ENCODE results near the gene HDAC2. TPM values are rescaled to one million over a fixed set of nuclear protein-coding genes. Genes with fewer than 3 reads are reported as not detected.
"Not testable (repeated sequence)": the region's sequence is repeated elsewhere in the genome, so short reads cannot be mapped to it uniquely, and the experiment has no call there.

Gene HDAC2
- total RNA-seq, 5 donors from 2014 or later (not counting 1 experiment from before 2014, with no cell fraction given) = 44.7 to 54.6 (median 50.1) TPM

DNA sequence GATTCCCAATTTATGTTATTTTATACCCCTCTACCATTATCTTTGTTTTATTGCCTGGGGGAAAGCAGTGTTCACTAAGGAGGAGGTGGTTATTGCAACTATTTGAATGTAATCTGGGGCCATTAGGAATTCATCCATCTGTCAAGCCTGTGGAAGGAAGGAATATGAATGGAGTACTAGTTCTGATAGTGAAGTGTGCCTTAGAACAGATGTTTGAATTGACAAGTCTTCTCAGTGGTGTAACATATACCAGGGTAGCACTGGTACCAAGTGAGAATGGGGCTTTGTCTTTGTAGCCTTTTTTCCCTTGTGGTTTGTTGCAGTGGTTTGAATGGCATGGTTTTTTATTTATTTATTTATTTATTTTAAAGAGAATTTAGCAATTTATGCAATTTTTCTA, 27.9 kb upstream of the HDAC2 start:
- Mint-ChIP-seq H3K27ac (no peak overlapping the region), H3K4me1 (peaks cover 4 to 6% (median 6%) of the 10 kb centered on the region in 3 donors), H3K27me3 (peaks cover 19 to 21% of the 10 kb centered on the region in 2 donors), H3K36me3 (no peaks in the 10 kb centered on the region), H3K9me3 (peaks cover 0 to 3% (median 3%) of the 10 kb centered on the region in 3 donors), H3K4me3 (no peak overlapping the region)
- Histone ChIP-seq H3K9me3 (no peaks in the 10 kb centered on the region), H3K27me3 (replicated peaks in 1 of 2; ENCODE audit: control insufficient read depth in 2 of 2, extremely low read depth in 1 of 2, insufficient read depth in 2 of 2, low read length in 1 of 2) (no peaks in the 10 kb centered on the region), H3K4me3 (ENCODE audit: control insufficient read depth in 1 of 2, extremely low read depth in 1 of 2, low read length in 1 of 2) (no peak overlapping the region), H3K4me1 (ENCODE audit: control insufficient read depth in 1 of 2, extremely low read depth in 1 of 2, insufficient read depth in 2 of 2, low read length in 2 of 2) (no peaks in the 10 kb centered on the region), H3K27ac (ENCODE audit: low read length) (no peak overlapping the region), H3K36me3 (ENCODE audit: control insufficient read depth in 2 of 2, extremely low read depth in 1 of 2, insufficient read depth in 1 of 2, low read length in 1 of 2) (no peaks in the 10 kb centered on the region)
- ChIA-PET CTCF (no interaction called here), POLR2A (interaction anchor here in 1 of 2 donors (0.6 kb wide), 1 partner anchor 28 kb away, joined by 6 read pairs; the partner anchor contains the start of gene HDAC2)
- ATAC-seq (replicated peaks in 1 of 4) = no peak
- no peak for DNase-seq

DNA sequence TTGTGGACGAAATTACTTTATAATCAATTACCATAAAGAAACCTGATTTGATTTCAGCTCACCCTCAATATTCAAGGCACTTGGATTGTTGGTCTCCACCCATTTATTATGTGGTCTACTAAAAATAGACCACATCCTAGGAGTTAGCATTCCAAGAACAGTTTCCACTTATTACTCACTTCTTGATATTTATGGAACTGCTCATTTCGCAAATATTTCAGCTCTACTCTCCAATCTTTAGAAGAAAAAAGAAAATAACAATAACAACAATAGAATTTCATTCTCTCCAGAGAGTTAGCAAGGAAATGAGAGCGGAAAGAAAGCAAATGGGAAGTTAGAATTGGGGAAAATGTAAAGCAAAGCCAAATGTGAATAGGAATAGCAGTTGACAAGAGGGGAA, 26.2 kb upstream of the HDAC2 start:
- ChIA-PET POLR2A (interaction anchor here in 1 of 2 donors (0.6 kb wide), 1 partner anchor 677 kb away, joined by 3 read pairs; no protein-coding TSS in a partner anchor), CTCF (no interaction called here)
- no CpG with 5 or more reads among the region's 3 CpGs for WGBS (ENCODE audit: insufficient coverage)
- Histone ChIP-seq H3K9me3 (no peaks in the 10 kb centered on the region), H3K27ac (ENCODE audit: low read length) (no peak overlapping the region), H3K4me1 (ENCODE audit: control insufficient read depth in 1 of 2, extremely low read depth in 1 of 2, insufficient read depth in 2 of 2, low read length in 2 of 2) (no peaks in the 10 kb centered on the region), H3K36me3 (ENCODE audit: control insufficient read depth in 2 of 2, extremely low read depth in 1 of 2, insufficient read depth in 1 of 2, low read length in 1 of 2) (no peaks in the 10 kb centered on the region), H3K4me3 (ENCODE audit: control insufficient read depth in 1 of 2, extremely low read depth in 1 of 2, low read length in 1 of 2) (no peak overlapping the region), H3K27me3 (replicated peaks in 1 of 2; ENCODE audit: control insufficient read depth in 2 of 2, extremely low read depth in 1 of 2, insufficient read depth in 2 of 2, low read length in 1 of 2) (peaks cover 0 to 2% of the 10 kb centered on the region in 2 experiments)
- DNase-seq (no peak), ATAC-seq (replicated peaks in 1 of 4) (no peak)
- Mint-ChIP-seq H3K27me3 (peaks cover 12% of the 10 kb centered on the region in 2 donors), H3K27ac (no peak overlapping the region), H3K9me3 (peaks cover 0 to 3% (median 3%) of the 10 kb centered on the region in 3 donors), H3K4me1 (peaks cover 4 to 6% (median 6%) of the 10 kb centered on the region in 3 donors), H3K36me3 (no peaks in the 10 kb centered on the region), H3K4me3 (no peak overlapping the region)

DNA sequence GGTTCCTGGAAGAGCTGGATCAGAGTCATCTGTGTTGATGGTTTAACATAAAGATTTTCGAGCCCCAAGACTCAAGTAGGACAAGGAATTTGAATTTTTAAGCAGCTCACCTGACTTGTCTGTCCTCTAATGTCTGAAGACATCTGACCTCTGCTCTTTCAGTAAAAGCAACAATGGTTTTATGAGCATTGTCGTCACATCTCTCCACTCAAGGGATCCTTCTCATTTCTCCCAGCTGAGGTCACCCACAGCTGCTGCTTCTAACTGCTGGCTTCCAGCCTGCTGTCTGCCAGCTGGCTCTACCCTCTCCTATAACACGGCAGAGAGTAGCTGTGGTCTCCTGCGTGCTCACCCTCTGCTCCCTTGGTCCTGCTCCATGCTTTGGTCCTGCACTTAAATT, 24.7 kb upstream of the HDAC2 start:
- no peak overlapping the region for H3K4me3 Mint-ChIP-seq

DNA sequence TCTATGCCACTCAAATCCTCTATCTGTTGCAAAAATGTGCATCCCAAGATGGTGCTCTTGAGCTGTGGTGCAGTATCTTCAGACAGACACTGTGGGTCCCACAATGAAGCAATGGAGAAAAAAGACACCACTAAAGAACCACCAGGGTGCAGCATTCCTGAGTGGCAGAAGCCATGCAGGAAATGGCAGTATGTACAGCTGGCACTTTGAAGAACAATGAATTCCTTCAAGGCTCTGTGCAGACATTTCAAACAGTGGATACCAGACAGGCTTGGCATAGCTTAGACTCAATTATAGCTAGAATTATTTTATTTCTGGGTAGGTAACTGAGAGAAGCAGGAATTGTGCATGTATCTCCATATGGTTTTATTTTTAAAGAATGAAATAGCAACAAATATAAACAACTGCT, 24.0 kb upstream of the HDAC2 start:
- H3K27ac Mint-ChIP-seq = no peak overlapping the region
- Histone ChIP-seq H3K4me3 (ENCODE audit: control insufficient read depth in 1 of 2, extremely low read depth in 1 of 2, low read length in 1 of 2) (no peak overlapping the region), H3K4me1 (ENCODE audit: control insufficient read depth in 1 of 2, extremely low read depth in 1 of 2, insufficient read depth in 2 of 2, low read length in 2 of 2) (no peaks in the 10 kb centered on the region), H3K36me3 (ENCODE audit: control insufficient read depth in 2 of 2, extremely low read depth in 1 of 2, insufficient read depth in 1 of 2, low read length in 1 of 2) (no peaks in the 10 kb centered on the region), H3K9me3 (no peaks in the 10 kb centered on the region), H3K27ac (ENCODE audit: low read length) (no peak overlapping the region), H3K27me3 (replicated peaks in 1 of 2; ENCODE audit: control insufficient read depth in 2 of 2, extremely low read depth in 1 of 2, insufficient read depth in 2 of 2, low read length in 1 of 2) (peaks cover 0 to 2% of the 10 kb centered on the region in 2 experiments)
- no peak overlapping the region for H3K4me3 Mint-ChIP-seq
- ChIA-PET POLR2A (interaction anchor here in 1 of 2 donors (0.6 kb wide), 1 partner anchor 20 kb away, joined by 3 read pairs; no protein-coding TSS in a partner anchor), CTCF (interaction anchor here (0.7 to 1.3 kb wide), 3 partner anchors 10 to 309 kb away, joined by 3 to 4 read pairs (median 3); no protein-coding TSS in a partner anchor)
- ATAC-seq (replicated peaks in 1 of 4) (peak; percentile 82 to 95 (median 92)), DNase-seq (peak in 12 of 35 experiments; percentile 2 to 60 (median 12))
- peaks cover 7 to 9% of the 10 kb centered on the region in 2 donors for H3K27me3 Mint-ChIP-seq
- H3K9me3 Mint-ChIP-seq = peaks cover 0 to 3% (median 2%) of the 10 kb centered on the region in 3 donors
- H3K4me1 Mint-ChIP-seq = peaks cover 4 to 6% (median 6%) of the 10 kb centered on the region in 3 donors
- H3K36me3 Mint-ChIP-seq = no peaks in the 10 kb centered on the region

More for the DNA sequence above, 24.7 kb upstream of the HDAC2 start:
- Histone ChIP-seq H3K4me1 (ENCODE audit: control insufficient read depth in 1 of 2, extremely low read depth in 1 of 2, insufficient read depth in 2 of 2, low read length in 2 of 2) (no peaks in the 10 kb centered on the region), H3K27me3 (replicated peaks in 1 of 2; ENCODE audit: control insufficient read depth in 2 of 2, extremely low read depth in 1 of 2, insufficient read depth in 2 of 2, low read length in 1 of 2) (peaks cover 0 to 2% of the 10 kb centered on the region in 2 experiments), H3K36me3 (ENCODE audit: control insufficient read depth in 2 of 2, extremely low read depth in 1 of 2, insufficient read depth in 1 of 2, low read length in 1 of 2) (no peaks in the 10 kb centered on the region), H3K4me3 (ENCODE audit: control insufficient read depth in 1 of 2, extremely low read depth in 1 of 2, low read length in 1 of 2) (no peak overlapping the region), H3K27ac (ENCODE audit: low read length) (no peak overlapping the region), H3K9me3 (no peaks in the 10 kb centered on the region)
- CTCF ChIA-PET = interaction anchor here (0.5 to 1.3 kb wide), 3 partner anchors 9 to 47 kb away, joined by 3 to 4 read pairs (median 4); no protein-coding TSS in a partner anchor
- no peaks in the 10 kb centered on the region for H3K36me3 Mint-ChIP-seq
- no peak for ATAC-seq (replicated peaks in 1 of 4)
- H3K27ac Mint-ChIP-seq = no peak overlapping the region
- peaks cover 0 to 3% (median 3%) of the 10 kb centered on the region in 3 donors for H3K9me3 Mint-ChIP-seq
- POLR2A ChIA-PET = no interaction called here
- DNase-seq = no peak
- peaks cover 4 to 6% (median 6%) of the 10 kb centered on the region in 3 donors for H3K4me1 Mint-ChIP-seq
- 44% methylated on average over 3 of the region's 4 CpGs for WGBS (ENCODE audit: insufficient coverage)
- H3K27me3 Mint-ChIP-seq = peaks cover 7 to 9% of the 10 kb centered on the region in 2 donors

DNA sequence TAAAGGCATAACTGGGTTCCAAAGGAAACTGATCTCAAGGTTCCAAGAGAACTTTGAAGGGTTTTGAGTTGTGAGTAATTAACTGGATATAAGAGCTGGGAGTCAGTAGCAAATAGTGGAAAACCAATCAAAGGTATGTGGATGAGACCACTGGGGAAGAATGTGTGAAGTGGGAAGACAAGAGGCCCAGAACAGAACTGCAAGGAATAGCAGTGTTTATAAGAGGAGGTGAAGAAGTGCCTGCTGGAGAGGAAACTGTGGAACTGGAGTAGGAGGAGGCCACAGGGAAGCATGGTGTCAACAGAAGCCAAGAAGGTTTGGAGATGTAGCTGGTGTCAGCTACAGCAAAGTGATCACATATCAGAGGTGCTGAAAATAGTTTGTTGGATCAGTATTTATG, 18.7 kb upstream of the HDAC2 start:
- Mint-ChIP-seq H3K27ac (no peak overlapping the region), H3K4me3 (no peak overlapping the region)
- CTCF ChIA-PET = no interaction called here

DNA sequence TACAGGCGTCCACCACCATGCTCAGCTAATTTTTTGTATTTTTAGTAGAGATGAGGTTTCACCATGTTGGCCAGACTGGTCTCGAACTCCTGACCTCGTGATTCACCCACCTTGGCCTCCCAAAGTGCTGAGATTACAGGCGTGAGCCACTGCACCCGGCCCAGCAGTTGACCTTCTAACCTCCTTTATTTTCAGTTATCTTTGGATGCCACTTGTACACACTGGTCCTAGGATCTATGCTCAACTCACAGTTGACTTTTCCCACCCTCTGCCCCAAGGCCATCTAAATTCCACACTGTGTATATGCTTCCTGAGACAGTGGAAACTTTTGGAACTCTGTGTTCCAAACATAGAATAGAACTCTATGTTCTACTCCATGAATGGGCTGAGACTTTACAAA, 11.7 kb upstream of the HDAC2 start:
- DNase-seq; H3K4me1 ChIP-seq (ENCODE audit: control insufficient read depth in 1 of 2, extremely low read depth in 1 of 2, insufficient read depth in 2 of 2, low read length in 2 of 2); H3K27me3 Mint-ChIP-seq; ATAC-seq (replicated peaks in 1 of 4); H3K9me3 ChIP-seq; H3K4me1 Mint-ChIP-seq; H3K27ac ChIP-seq (ENCODE audit: low read length); H3K9me3 Mint-ChIP-seq; POLR2A ChIA-PET; CTCF ChIA-PET; H3K27ac Mint-ChIP-seq; H3K4me3 Mint-ChIP-seq; H3K27me3 ChIP-seq (replicated peaks in 1 of 2; ENCODE audit: control insufficient read depth in 2 of 2, extremely low read depth in 1 of 2, insufficient read depth in 2 of 2, low read length in 1 of 2); H3K36me3 ChIP-seq (ENCODE audit: control insufficient read depth in 2 of 2, extremely low read depth in 1 of 2, insufficient read depth in 1 of 2, low read length in 1 of 2); H3K36me3 Mint-ChIP-seq; H3K4me3 ChIP-seq (ENCODE audit: control insufficient read depth in 1 of 2, extremely low read depth in 1 of 2, low read length in 1 of 2): not testable (repeated sequence)
- 80% methylated on average over 3 of the region's 5 CpGs for WGBS (ENCODE audit: insufficient coverage)

More for the DNA sequence above, 18.7 kb upstream of the HDAC2 start:
- Mint-ChIP-seq H3K36me3 (no peaks in the 10 kb centered on the region), H3K27me3 (peaks cover 8 to 12% of the 10 kb centered on the region in 2 donors), H3K9me3 (no peaks in the 10 kb centered on the region), H3K4me1 (peaks cover 0 to under 1% (median 0%) of the 10 kb centered on the region in 3 donors)
- Histone ChIP-seq H3K9me3 (no peaks in the 10 kb centered on the region), H3K4me1 (ENCODE audit: control insufficient read depth in 1 of 2, extremely low read depth in 1 of 2, insufficient read depth in 2 of 2, low read length in 2 of 2) (no peaks in the 10 kb centered on the region), H3K27ac (ENCODE audit: low read length) (no peak overlapping the region), H3K27me3 (replicated peaks in 1 of 2; ENCODE audit: control insufficient read depth in 2 of 2, extremely low read depth in 1 of 2, insufficient read depth in 2 of 2, low read length in 1 of 2) (peaks cover 0 to 2% of the 10 kb centered on the region in 2 experiments), H3K36me3 (ENCODE audit: control insufficient read depth in 2 of 2, extremely low read depth in 1 of 2, insufficient read depth in 1 of 2, low read length in 1 of 2) (no peaks in the 10 kb centered on the region), H3K4me3 (ENCODE audit: control insufficient read depth in 1 of 2, extremely low read depth in 1 of 2, low read length in 1 of 2) (no peak overlapping the region)
- POLR2A ChIA-PET = no interaction called here
- ATAC-seq (replicated peaks in 1 of 4) = no peak
- no peak for DNase-seq
